RCC 7860 (cell line): ENCODE measurements around the gene SNX33.
"Not testable (repeated sequence)": the region's sequence is repeated elsewhere in the genome, so short reads cannot be mapped to it uniquely, and the experiment has no call there.

ENCODE experiments used
- DNase-seq: peaks from one replicate; pipeline ENCODE4 v3.0.0-alpha.2; 2015; ENCODE audit warnings: low spot score
- FAIRE-seq: peaks from 2 replicates; lab custom pipeline; 2012; peaks lifted over from hg19 to GRCh38; lab: Jason Lieb, UNC

SNX33 gene, protein sequence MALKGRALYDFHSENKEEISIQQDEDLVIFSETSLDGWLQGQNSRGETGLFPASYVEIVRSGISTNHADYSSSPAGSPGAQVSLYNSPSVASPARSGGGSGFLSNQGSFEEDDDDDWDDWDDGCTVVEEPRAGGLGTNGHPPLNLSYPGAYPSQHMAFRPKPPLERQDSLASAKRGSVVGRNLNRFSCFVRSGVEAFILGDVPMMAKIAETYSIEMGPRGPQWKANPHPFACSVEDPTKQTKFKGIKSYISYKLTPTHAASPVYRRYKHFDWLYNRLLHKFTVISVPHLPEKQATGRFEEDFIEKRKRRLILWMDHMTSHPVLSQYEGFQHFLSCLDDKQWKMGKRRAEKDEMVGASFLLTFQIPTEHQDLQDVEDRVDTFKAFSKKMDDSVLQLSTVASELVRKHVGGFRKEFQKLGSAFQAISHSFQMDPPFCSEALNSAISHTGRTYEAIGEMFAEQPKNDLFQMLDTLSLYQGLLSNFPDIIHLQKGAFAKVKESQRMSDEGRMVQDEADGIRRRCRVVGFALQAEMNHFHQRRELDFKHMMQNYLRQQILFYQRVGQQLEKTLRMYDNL

DNA sequence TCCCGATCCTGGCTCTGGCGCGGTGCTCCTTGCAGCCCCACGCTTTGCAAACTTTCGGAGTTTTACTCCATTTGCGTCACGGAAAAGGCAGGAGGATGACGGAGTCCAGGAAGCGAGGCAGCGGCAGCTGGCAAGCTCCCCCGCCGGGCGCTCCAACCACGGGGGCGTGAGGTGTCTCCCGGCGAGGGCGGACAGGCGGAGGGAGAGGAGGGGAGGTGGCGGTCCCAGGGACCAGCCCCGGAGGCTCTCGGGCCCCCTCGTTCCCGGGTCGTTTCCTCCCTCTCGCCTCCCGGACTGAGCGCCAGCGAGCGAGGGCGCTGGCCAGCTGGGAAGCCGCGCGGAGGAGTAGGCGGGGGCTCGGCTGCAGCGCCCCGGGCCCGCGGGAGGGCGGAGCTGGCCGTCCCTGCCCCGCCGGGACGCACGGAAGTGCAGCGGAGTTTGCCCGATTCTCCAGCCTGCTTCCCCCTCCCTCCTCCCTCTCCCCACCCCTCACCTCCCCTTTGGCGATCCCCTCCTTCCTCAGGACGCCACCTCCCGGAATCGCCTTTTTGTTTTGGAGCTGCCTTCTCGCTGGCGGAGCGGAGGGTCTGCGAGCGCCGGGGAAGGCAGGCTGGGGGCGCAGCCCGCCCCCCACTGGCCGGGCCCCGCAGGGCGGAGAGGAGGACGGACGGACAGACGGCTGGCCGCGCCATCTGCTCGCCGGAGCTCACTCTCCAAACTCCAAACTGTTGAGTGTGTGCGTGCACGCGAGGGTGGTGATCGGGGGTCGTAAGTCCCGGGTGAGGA, at the start of gene SNX33:
SNX33 (plus strand) TSS at position 543 of the 786 bp plus-strand sequence. CDS start 1,191 bp downstream, outside the sequence.
- FAIRE-seq: no peak
- peak; percentile 43 for DNase-seq

GRCh38 chr15:75598361-75598760, 49.4 kb upstream of the SNX33 start:
- DNase-seq (no peak), FAIRE-seq (no peak)

DNA sequence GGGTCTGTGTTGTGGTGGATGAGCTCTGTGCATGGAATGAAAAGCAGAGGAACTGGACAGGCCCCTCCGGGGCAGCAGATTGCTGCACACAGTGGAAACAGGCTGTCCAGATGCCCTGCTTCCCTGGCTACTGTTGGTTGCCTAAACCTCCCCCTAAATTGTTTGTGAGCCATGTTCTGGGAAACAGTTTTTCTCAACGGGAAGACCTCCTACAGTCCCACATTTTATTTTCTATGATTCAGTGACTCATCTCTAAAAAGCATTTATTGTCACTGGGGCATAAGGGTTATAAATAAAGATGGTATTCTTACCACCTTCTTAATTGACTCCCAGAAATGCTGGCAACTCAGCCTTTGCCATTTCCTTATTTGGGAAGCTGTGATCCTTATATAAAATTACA, 48.3 kb upstream of the SNX33 start:
- DNase-seq (no peak), FAIRE-seq (no peak)

DNA sequence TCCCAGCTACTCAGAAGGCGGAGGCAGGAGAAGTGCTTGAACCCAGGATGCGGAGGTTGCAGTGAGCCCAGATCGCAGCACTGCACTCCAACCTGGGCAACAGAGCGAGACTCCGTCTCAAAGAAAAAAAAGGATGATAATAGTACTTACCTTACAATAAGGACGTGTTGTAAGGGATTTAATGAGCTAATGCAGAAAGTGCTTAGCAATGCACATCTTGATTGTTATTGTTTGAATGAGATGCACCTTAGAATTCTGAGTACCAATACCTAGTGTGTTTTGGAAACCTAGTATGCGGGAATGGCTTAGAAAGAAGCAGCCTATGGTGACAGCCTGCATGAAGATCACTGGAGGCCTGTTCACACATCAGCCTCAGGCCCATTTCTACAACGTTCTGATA, 41.7 kb upstream of the SNX33 start:
- FAIRE-seq (no peak), DNase-seq (no peak)

GRCh38 chr15:75606711-75607699, 40.7 kb upstream of the SNX33 start:
- peak; percentile 33 for DNase-seq
- FAIRE-seq: no peak

DNA sequence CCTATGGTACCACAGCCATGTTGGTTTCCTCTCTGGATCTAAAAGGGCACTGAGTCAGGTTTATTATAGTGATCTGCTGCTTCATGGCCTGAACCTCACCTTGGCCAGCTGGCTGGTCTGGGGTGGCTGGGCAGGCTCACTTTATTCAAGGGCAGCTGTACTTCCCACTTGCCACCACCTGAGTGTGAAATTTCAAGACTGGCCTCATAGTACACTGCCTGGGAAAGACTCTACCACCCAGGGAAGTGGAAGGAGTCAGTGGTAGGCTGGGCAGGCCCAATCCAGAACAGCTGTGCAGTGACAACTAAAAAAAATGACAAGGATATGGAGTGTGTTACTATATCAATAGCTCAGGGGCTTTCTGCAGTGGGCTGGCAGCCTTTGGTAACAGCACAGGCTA, 30.9 kb upstream of the SNX33 start:
- DNase-seq: no peak
- no peak for FAIRE-seq

GRCh38 chr15:75620058-75620820, 27.5 kb upstream of the SNX33 start:
- no peak for DNase-seq
- no peak for FAIRE-seq

DNA sequence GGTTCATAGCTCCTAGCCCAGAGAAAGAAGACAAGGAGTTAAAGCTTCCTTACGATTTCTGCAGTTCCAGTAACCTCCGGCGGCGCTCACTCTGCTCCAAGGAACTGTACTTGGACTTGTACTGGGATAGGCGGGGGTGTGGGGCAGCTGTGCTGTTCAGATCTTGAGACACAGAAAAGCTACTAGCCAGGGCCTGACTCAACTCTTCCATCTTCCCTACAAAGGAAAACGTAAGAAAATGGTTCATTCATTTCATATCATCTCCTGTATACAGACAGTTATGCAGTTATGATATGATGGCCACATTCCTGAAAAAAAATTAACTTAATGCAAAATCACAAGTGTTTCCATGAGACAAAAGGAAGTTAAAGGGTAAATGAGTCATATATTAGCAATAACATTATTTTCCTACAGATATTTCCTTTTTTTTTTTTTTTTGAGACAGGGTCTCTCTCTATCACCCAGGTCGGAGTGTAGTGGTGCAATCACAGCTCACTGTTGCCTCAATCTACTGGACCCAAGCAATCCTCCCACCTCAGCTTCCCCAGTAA, 26.8 kb upstream of the SNX33 start:
- peak; percentile 69 for DNase-seq
- peak; percentile 60 for FAIRE-seq

DNA sequence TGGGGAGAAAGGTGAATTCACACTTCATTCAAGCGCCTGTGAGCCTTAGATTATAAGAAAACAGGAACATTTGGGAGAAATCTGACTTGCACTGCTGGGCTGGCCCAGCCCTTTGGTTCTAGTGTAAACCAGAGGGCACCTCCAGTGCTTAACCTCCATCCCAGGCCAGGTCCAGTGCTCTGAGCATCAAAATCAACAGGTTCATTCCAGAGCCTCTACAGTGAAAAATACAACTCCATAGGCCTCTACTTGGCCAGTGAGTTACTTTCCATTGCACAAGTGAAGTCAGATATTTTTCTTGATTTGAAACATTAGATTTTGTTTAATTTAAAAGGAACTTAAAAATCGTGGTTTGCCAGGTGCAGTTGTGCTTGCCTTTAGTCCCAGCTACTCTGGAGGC, 25.2 kb upstream of the SNX33 start:
- no peak for FAIRE-seq
- DNase-seq: no peak

- FAIRE-seq (peak; percentile 33), DNase-seq (peak; percentile 83)
Measured at GRCh38 chr15:75625542-75626347, 22.0 kb upstream of the SNX33 start, which contains the start of gene SNUPN. TSS of gene SNUPN (minus strand) at chr15:75625725. CDS start at chr15:75621051, 4,674 bp downstream.

GRCh38 chr15:75631935-75632334, 15.8 kb upstream of the SNX33 start:
- DNase-seq: no peak
- FAIRE-seq: no peak

DNA sequence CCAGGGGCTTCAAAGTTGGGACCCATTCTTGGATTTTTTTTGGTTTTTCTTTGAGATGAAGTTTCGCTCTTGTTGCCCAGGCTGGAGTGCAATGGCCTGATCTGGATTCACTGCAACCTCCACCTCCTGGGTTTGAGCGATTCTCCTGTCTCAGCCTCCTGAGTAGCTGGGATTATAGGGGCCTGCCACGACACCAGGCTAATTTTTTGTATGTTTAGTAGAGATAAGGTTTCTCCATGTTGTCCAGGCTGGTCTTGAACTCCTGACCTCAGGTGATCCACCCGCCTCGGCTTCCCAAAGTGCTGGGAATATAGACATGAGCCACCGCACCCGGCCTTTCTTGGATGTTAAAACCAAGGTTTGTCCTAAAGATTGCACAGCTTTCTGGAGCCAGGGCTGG, 13.8 kb upstream of the SNX33 start:
- not testable (repeated sequence) for FAIRE-seq

DNA sequence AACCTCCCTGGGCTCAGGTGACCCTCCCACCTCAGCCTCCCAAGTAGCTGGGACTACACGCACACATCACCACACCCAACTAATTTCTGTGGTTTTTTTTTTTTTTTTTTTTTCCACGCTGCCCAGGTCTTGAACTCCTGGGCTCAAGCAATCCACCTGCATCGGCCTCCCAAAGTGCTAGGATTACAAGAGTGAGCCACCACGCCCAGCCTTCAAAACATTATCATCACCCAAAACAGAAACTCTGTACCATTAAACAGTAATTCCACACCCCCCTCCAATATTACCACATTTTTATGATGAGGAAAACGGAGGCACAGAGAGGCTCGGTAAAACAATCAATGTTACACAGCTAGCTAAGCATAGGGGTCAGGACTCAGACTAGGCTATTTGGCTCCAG, 11.7 kb upstream of the SNX33 start:
- FAIRE-seq: no peak
- DNase-seq: no peak

More for the DNA sequence above, 13.8 kb upstream of the SNX33 start:
- DNase-seq: not testable (repeated sequence)

- FAIRE-seq: no peak
Measured at GRCh38 chr15:75637245-75638009, 10.3 kb upstream of the SNX33 start.

GRCh38 chr15:75639191-75639708, 8.5 kb upstream of the SNX33 start:
- DNase-seq (no peak), FAIRE-seq (no peak)

More at GRCh38 chr15:75637245-75638009, 10.3 kb upstream of the SNX33 start:
- no peak for DNase-seq

GRCh38 chr15:75639709-75640482, 7.8 kb upstream of the SNX33 start, which contains the start of gene IMP3:
TSS of gene IMP3 (minus strand) at chr15:75640224. CDS start at chr15:75640168, 56 bp downstream.
- FAIRE-seq (peak; percentile 83), DNase-seq (peak; percentile 87)
